Fibroblast of peridontal ligament (primary cell): ENCODE measurements around the gene BEND4.
"Not testable (repeated sequence)": the region's sequence is repeated elsewhere in the genome, so short reads cannot be mapped to it uniquely, and the experiment has no call there.

Experiments
- DNase-seq: peaks from one replicate; pipeline ENCODE4 v3.0.0-alpha.2; 2010; ENCODE audit errors: extremely low read depth

Gene BEND4

DNA sequence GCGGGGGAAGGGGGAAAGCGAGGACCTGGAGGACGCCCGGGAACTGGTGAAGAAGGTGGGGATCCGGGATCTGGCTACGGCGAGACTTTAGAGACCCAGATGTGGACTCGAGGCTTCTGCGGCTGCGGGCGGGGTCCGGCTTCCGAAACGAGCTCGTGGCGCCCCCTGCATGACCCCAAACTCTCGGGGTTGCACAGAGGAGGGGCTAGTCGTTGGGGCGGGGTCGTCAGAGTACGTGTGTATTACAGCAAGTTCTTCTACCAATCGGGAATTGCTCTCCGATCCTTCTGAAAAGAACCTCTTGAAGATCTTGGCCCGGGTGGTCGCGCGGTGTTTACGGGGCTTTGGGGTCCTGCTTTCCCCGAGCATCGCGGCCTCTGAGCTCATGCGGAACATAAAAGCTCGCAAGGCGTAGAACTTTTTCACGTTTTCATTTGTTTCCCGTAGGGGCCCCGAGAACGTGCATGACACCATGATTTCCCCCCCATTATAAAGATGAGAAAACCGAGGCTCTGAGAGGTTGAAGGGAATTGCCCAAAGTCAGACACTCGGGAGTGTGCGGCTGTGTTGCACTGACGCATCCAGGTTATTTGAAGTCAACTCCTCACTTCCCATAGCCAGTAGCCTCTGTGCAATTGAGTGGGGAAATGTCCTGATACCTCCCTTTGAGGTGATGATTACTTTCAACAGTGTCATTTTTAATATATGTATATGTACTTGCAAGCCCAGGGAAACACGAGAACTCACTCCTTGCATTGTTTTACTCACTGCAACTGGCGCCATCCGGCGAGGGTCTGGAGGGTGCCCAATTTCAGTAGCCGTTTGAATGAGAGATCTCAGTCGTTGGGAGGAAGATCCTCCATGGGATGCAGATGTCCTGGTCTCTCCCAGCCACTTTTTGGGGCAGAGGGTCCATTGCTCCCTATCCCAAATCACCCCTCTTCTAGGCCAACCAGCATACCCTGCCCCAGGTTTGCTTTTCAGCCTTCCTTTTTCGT lies at the start of gene BEND4:
BEND4 (minus strand) TSS at position 149 of the 998 bp plus-strand sequence. CDS start 512 bp downstream, outside the sequence.
- no peak for DNase-seq

- no peak for DNase-seq
These were observed 44.9 kb upstream of the BEND4 start for GRCh38 chr4:42197341-42197740.

- DNase-seq, result no peak
These were observed 20.5 kb upstream of the BEND4 start for GRCh38 chr4:42172921-42173320.

GRCh38 chr4:42172128-42172790 lies 19.8 kb upstream of the BEND4 start:
- DNase-seq, result no peak

DNA sequence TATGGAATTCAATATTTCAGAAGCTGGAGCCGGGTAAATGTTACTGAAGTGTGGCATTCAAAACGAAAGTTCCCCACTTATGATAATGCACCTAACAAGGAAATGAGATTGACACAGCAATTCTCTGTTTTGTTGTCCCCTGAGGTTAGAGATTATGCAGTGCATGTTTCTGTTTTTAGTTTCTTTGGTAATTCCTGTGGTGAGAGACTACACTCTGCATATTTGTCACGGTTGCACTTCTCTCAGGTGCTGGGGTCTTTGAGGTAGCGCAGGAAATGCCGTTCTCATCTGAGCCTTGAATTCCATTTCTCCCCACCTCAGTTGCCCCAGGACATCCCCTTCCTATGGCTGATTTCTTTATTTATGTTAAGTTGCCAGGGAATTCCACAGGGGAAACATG lies 15.3 kb upstream of the BEND4 start:
- DNase-seq, result no peak

DNA sequence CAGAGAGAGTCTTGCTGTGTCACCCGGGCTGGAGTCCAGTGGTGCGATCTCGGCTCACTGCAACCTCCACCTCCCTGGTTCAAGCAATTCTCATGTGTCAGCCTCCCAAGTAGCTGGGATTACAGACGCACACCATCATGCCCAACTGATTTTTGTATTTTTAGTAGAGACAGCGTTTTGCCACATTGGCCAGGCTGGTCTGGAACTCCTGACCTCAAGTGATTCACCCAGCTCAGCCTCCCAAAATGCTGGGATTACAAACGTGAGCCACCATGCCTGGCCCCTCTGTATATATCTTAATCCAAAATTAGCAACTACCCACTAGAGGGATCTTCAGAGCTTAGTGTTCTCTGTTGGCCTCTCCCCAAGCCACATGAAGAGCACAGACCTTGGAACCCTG lies 13.7 kb upstream of the BEND4 start:
- not testable (repeated sequence) for DNase-seq

- no peak for DNase-seq
These were observed 7.0 kb upstream of the BEND4 start for GRCh38 chr4:42159271-42160001.

GRCh38 chr4:42151568-42152506 lies 618 bp downstream of the BEND4 start:
- no peak for DNase-seq

GRCh38 chr4:42150653-42151567 lies 1.5 kb downstream of the BEND4 start:
- DNase-seq, result no peak

- DNase-seq, result no peak
These were observed 3.5 kb downstream of the BEND4 start for GRCh38 chr4:42149004-42149403.

GRCh38 chr4:42148425-42148824 lies 4.0 kb downstream of the BEND4 start:
- no peak for DNase-seq

DNA sequence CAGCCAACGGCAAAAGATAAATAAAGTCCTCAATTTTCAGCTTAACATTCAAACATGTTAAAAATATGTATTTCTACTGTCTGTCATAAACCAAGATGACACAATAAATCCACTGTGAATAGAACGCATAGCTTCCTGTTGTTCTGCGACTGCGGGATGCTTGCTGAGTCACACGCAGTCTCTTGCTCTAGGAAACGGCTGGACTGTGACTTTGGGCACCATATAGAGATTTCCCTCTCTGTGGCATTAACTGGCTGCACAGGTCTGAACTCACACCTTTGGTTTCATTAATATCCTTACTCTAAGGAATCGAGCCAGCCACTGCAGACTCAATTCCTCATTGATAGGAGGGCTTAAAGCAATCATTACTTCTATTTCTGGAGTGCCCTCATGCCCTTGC lies 8.4 kb downstream of the BEND4 start:
- no peak for DNase-seq

DNA sequence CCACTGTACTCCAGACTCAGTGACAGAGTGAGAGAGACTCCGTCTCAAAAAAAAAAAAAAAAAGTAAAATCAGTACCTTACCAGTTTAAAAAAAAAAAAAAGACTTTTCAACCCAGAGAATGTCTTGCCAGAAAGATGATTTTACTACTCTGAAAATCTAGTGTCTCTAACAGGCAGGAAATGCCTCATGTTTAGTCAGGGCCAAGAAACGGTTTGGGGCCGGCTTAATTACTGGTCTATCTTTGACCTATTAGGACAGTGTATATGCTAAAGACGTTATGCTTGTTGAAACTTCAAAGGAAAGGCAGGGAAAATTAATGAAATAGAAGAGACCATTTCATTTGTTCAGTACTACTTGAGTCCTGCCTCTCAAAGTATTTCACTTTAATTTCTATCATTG lies 9.9 kb downstream of the BEND4 start:
- no peak for DNase-seq

DNA sequence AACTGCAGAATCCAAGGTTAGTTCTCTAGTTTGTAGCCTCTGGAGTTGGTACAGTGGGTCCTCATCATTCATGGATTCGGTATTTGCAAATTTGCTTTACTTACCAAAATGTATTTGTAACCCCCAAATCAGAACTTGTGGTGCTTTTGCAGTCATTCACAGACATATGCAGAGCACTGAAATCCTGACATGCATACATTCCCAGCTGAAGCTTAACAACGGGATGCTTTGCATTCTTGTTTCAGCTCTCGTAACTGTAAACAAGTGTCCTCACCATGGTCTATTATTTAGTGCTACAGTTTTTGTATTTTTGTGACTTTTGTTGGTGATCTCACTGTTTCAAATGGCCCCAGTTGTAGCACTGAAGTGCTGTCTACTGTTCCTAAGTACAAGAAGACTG lies 16.1 kb downstream of the BEND4 start:
- DNase-seq, result no peak

- DNase-seq, result no peak
These were observed 19.4 kb downstream of the BEND4 start for GRCh38 chr4:42133006-42133405.

DNA sequence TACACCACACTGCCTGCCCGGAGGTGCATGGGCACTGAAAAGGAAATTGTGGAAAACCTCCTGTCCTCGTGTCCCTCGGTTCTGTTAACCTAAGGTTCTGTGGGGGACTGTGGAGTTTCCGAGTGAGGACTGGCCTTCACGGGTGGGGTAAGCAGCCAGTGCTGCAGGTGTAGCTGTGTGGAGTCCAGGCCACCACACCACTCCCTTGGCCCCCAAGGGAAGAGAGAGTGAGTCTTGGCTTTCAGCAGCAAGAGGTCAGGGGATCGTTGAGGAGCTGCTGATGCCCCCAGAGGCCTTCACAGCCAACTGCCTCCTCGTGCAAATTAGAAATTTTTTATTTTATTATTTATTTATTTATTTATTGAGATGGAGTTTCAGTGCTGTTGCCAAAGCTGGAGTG lies 20.4 kb downstream of the BEND4 start:
- DNase-seq, result no peak

- no peak for DNase-seq
These were observed 29.3 kb downstream of the BEND4 start for GRCh38 chr4:42123071-42123644.

DNA sequence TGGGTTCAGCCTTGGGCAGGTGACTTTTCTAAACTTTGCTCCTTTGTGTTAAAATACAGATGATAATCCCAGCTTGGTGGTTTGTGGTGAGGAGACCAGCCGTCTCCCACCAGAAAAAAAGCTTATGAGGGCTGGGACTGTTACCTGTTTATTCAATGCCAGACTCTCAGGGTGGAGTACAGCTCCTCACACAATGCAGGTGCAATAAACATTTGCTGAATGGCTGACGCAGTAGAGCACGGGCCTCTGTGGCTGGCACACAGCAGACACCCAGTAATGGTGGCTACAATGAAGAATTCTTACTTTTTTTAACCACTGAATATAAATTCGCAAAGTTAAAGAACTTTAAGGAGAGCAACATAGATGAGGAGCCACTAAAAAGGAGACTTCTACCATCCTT lies 30.2 kb downstream of the BEND4 start:
- no peak for DNase-seq

DNA sequence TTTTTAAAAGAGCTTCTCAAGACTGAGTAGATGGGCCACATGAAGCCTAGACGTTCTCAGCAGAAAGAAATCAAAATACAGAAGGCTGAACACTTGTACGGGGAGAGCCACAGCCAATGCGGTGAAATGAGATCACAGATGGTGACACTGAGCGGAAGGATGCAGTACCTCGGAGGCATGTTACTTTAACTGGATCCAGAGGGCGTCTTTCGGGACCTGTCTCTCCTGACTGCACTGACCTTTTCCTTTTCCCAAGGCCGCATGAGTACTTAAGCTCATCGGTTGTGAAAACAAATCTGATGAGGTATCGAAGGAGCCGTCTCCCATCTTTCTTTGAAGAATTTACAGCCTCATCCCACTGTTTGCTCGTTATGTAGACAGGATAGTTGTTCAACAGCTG lies 32.6 kb downstream of the BEND4 start:
- no peak for DNase-seq

DNA sequence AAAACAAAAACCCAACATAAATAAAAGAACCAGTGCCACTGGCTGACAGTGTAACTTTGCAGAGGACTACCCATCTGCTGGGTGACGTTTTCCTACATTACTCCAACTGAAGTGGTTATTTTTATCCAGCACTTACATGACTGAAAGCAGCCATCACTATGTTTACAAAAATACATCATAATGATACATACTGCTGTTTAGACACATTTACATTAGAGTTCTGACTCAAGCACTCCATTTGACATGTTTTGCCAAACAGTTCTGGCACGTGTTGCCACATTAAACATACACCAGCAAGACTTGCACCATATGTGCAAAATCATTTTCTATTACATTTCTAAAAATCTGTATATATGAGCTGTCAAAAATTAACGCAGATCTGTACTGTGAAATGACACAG lies 39.6 kb downstream of the BEND4 start:
- DNase-seq, result no peak
